Psoas muscle (tissue), 8 donors: ENCODE results near the gene MAP1LC3B. TPM values are rescaled to one million over a fixed set of nuclear protein-coding genes. Genes with fewer than 3 reads are reported as not detected.
"Not testable (repeated sequence)": the region's sequence is repeated elsewhere in the genome, so short reads cannot be mapped to it uniquely, and the experiment has no call there.

ENCODE experiments used
- ATAC-seq, 4 donors: fragments of 200-7000 bp; cut with Tn5 transposase; one replicate each; pipeline ENCODE4 v1.9.1; 2020; ENCODE audit warnings: moderate library complexity in 3 of 4, mild to moderate bottlenecking in 2 of 4
- DNase-seq, 2 donors: peaks; one replicate each; pipeline ENCODE4 v3.0.0-alpha.2; 2020
- H3K27ac ChIP-seq: fragments of 200-600 bp; one replicate; pipeline ENCODE4 v1.8.0; 2022
- H3K27me3 ChIP-seq, 3 donors: fragments of 200-600 bp in 1 of 3; one replicate each; pipeline versions ENCODE4 v1.6.1 to v1.8.0; 2013 to 2022; ENCODE audit warnings: low read length in 2 of 3, mild to moderate bottlenecking in 2 of 3, moderate library complexity in 1 of 3; ENCODE audit not compliant: insufficient read depth in 3 of 3
- H3K36me3 ChIP-seq, 2 donors: fragments of 200-600 bp in 1 of 2; one replicate each; pipeline versions ENCODE4 v1.6.1 to v1.8.0; 2013 to 2022; ENCODE audit warnings: low read depth in 1 of 2, mild to moderate bottlenecking in 1 of 2, moderate library complexity in 1 of 2; ENCODE audit not compliant: insufficient read depth in 1 of 2
- H3K4me1 ChIP-seq: fragments of 200-600 bp; one replicate; pipeline ENCODE4 v1.8.0; 2022
- H3K4me3 ChIP-seq: fragments of 200-600 bp; one replicate; pipeline ENCODE4 v1.8.0; 2022; ENCODE audit warnings: mild to moderate bottlenecking
- H3K9me3 ChIP-seq: fragments of 200-600 bp; one replicate; pipeline ENCODE4 v1.8.0; 2022
- WGBS, 3 donors: extraction: QIAGEN DNeasy Blood & Tissue Kit; methylation state at CpG; one replicate each; pipeline versions ENCODE4 v1.1.6 to v1.1.7; 2013; 5-methylcytosine and 5-hydroxymethylcytosine counted together
- intact Hi-C, 2 donors: fragments of 100-400 bp; cut with DNase I; formaldehyde crosslinking; loops; one replicate each; pipeline versions ENCODE4 v1.11.0 to v1.14.2; 2022
- polyA plus RNA-seq, 3 donors: library from polyadenylated mRNA; stranded (reverse); fragments of 200-250 nt; gene quantifications; one replicate each; pipeline ENCODE4 v1.2.3, GENCODE V29; 2013
- total RNA-seq, 4 donors: library from RNA; stranded (reverse); fragmentation: NEBNext Ultra II Directional in 2 of 4; extraction: Animal tissue kit (Norgen Biotek cat#: 25700) in 2 of 4; gene quantifications; one replicate each; pipeline versions ENCODE4 v1.2.1 to v1.2.4, GENCODE V29; 2021 to 2023
- TF ChIP-seq, protein P1 (sequence below): fragments of 200-600 bp; IDR thresholded peaks from one replicate; pipeline ENCODE4 v1.8.0; 2022; ENCODE audit warnings: antibody characterized with exemption
- donor health status: healthy with polysubstance abuse.
- donor health status: DM: no; HTN: no; CAD: no; lungs with moderate emphysema.
- donor health status: Bipolar disorder and iron deficiency.
- donor health status: healthy.
- donor health status: DM: yes; HTN: yes; CAD: no.
- donor health status: DM: no; HTN: no; CAD: no.
- donor health status: DM: no; HTN: no; CAD: no.
- donor health status: DM: yes; HTN: yes; CAD: no.

The MAP1LC3B gene
- total and polyA plus RNA-seq, 7 donors, result 114 to 189 (median 158) TPM

DNA sequence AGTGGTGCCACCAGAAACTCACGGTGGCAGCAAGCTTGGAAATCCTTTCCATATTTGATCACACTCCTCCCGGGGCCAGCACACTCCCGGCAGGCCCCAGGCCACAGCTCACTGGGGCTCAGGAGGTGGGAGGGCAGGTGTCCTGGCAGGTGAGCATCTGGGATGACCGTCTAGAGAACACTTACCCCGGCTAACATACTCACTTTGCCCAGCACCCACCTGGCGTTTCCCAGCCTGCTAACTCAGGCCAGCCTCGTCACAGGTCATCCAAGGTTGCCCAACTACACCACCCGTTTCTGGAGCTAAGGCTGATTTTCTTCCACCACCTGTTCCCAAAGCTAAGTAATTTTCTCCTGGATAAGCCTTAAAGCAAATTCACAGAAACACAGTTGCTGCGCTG lies 33.4 kb upstream of the MAP1LC3B start:
- TF ChIP-seq, protein P1, sequence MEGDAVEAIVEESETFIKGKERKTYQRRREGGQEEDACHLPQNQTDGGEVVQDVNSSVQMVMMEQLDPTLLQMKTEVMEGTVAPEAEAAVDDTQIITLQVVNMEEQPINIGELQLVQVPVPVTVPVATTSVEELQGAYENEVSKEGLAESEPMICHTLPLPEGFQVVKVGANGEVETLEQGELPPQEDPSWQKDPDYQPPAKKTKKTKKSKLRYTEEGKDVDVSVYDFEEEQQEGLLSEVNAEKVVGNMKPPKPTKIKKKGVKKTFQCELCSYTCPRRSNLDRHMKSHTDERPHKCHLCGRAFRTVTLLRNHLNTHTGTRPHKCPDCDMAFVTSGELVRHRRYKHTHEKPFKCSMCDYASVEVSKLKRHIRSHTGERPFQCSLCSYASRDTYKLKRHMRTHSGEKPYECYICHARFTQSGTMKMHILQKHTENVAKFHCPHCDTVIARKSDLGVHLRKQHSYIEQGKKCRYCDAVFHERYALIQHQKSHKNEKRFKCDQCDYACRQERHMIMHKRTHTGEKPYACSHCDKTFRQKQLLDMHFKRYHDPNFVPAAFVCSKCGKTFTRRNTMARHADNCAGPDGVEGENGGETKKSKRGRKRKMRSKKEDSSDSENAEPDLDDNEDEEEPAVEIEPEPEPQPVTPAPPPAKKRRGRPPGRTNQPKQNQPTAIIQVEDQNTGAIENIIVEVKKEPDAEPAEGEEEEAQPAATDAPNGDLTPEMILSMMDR, result no peak
- 18 to 46% (median 34%) methylated on average over 9 of the region's 9 CpGs for WGBS, 3 donors
- DNase-seq, result peak in 1 of 2 donors; percentile 62
- H3K27me3 ChIP-seq, result no peaks in the 10 kb centered on the region
- H3K4me3 ChIP-seq, result no peak overlapping the region
- intact Hi-C loops, result no loop called here
- peaks cover 53% of the 10 kb centered on the region for H3K4me1 ChIP-seq
- peak overlapping the region; percentile 77 for H3K27ac ChIP-seq
- peaks cover 3 to 46% of the 10 kb centered on the region in 2 donors for H3K36me3 ChIP-seq
- no peaks in the 10 kb centered on the region for H3K9me3 ChIP-seq
- ATAC-seq, result peak; percentile 54 to 76 (median 70)

DNA sequence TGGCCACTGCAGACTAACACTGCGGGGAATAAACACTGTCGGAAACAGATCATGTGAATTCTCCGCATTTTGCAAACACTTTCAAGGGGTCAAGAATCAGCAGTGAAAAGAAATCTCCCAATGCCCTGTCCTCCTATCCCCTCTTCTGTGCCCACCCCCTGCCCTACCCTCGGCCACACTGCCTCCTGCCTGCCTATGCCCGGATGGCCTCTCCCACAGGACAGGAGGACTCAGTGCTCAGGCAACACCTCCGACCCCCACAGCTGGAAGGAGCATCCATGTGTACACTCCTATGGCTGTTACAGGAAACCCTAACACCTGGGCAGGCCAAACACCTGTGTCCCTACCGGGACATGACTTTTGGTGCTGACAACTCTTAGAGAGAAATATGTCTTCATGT lies 33.0 kb upstream of the MAP1LC3B start:
- TF ChIP-seq, protein P1, result no peak
- DNase-seq (peak in 1 of 2 donors; percentile 17), ATAC-seq (no peak)
- Histone ChIP-seq H3K4me3 (no peak overlapping the region), H3K27ac (peak overlapping the region; percentile 77), H3K9me3 (no peaks in the 10 kb centered on the region), H3K27me3 (no peaks in the 10 kb centered on the region), H3K36me3 (peaks cover 3 to 42% of the 10 kb centered on the region in 2 donors), H3K4me1 (peaks cover 57% of the 10 kb centered on the region)
- intact Hi-C loops, result no loop called here
- WGBS, 3 donors, result 40 to 64% (median 44%) methylated on average over 7 of the region's 7 CpGs

DNA sequence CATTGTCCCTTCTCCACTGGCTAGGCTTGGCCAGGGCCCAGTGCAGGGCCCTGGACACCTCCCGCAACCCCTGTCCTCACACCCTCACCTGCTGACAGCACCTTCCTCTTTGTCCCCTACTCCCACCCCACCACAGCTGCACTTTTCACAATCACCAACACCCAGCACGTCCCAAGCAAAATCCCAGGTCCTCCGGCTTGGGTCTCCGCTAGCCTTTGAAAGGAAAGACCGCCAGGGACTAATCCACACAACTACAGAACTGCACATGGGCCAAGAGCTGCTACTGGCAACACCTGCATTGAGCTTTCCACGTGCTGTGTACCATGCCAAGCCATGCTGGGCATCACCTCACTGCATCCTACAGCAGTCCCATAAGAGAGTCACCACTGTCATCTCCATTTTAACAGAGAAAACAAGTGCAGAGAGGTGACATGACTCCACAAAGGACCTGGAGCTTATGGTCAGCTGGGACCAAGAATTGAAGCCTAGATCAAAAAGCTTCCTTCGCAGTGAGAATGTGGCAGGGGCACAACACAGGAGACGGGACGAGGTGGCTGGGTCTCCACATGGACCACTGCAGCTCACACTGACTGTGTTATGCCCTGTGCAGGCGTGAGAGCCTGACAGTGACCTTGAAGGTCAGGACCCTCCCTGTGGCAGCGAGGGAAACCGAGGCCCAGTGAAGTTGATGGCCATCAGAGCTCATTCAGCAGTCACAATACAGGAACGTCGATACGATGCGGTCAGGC lies 31.1 kb upstream of the MAP1LC3B start:
- TF ChIP-seq, protein P1, result no peak
- H3K4me1 ChIP-seq, result peaks cover 64% of the 10 kb centered on the region
- intact Hi-C loops, result no loop called here
- DNase-seq (peak in 1 of 2 donors; percentile 32), ATAC-seq (no peak)
- no peaks in the 10 kb centered on the region for H3K27me3 ChIP-seq
- 83 to 91% (median 86%) methylated on average over 16 of the region's 16 CpGs for WGBS, 3 donors
- H3K36me3 ChIP-seq, result peaks cover 3 to 42% of the 10 kb centered on the region in 2 donors
- peak overlapping the region; percentile 77 for H3K27ac ChIP-seq
- H3K9me3 ChIP-seq, result no peaks in the 10 kb centered on the region
- H3K4me3 ChIP-seq, result no peak overlapping the region

DNA sequence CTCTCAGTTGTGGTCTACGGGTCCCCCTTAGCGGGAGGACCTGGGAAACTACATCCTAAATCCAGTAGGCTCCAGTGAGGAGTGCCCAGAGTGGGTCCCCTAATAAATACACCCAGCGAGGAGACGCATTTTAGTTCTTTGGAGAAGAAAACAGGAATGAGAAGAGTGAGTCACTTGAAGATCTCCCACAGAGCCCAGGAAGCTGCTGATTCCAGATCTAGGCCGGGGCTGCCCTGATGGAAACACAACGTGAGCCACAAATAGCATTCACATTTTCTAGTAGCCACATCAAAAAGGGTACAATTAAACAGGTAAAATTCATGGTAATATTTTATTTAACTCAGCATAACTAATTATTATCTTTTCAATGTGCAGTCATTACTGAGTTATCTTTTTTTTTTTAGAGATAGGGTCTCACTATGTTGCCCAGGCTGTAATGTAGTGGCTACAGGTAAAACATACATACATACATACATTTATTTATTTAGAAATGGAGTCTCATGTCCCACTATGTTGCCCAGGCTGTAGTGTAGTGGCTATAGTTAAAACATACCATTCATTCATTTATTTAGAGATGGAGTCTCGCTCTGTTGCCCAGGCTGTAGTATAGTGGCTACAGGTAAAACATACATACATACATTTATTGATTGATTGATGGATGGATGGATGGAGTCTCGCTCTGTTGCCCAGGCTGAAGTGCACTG lies 30.1 kb upstream of the MAP1LC3B start:
- Histone ChIP-seq H3K4me1 (peaks cover 64% of the 10 kb centered on the region), H3K27ac (peak overlapping the region; percentile 77), H3K9me3 (no peaks in the 10 kb centered on the region), H3K36me3 (peaks cover 3 to 50% of the 10 kb centered on the region in 2 donors), H3K27me3 (no peaks in the 10 kb centered on the region), H3K4me3 (no peak overlapping the region)
- intact Hi-C loops, result no loop called here
- TF ChIP-seq, protein P1, result no peak
- peak in 1 of 2 donors; percentile 7 for DNase-seq
- 93 to 98% (median 93%) methylated on average over 8 of the region's 8 CpGs for WGBS, 3 donors
- ATAC-seq, result no peak

DNA sequence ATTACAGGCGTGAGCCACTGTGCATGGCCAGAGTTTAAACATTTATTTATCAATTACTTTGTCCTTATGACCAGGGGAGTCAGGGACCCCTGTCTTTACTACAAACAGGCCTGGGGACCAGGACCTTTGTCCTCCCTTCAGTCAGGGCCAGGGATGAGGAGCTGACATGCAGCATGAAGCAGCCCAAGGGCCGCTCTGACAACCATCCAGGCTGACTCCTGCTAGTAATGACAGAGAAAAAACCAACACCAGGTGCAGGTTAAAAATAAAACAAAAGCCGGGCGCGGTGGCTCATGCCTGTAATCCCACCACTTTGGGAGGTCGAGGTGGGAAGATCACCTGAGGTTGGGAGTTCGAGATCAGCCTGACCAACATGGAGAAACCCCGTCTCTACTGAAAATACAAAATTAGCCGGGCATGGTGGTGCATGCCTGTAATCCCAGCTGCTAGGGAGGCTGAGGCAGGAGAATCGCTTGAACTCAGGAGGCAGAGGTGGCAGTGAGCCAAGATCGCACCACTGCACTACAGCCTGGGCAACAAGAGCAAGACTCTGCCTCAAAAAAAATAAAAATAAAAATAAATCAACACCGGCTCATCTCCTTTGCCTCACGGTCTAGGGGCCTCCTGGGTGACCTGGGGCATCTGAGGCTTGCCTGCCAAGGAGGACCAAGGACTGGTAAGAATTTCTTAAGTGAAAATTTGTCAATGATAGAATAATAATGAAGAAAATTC lies 29.1 kb upstream of the MAP1LC3B start:
- H3K27me3 ChIP-seq, H3K9me3 ChIP-seq, intact Hi-C loops, H3K4me3 ChIP-seq: not testable (repeated sequence)
- peaks cover 3 to 45% of the 10 kb centered on the region in 2 donors for H3K36me3 ChIP-seq
- peak overlapping the region; percentile 77 for H3K27ac ChIP-seq
- 50 to 66% (median 51%) methylated on average over 13 of the region's 13 CpGs for WGBS, 3 donors
- ATAC-seq, result peak; percentile 46 to 67 (median 58)
- H3K4me1 ChIP-seq, result peaks cover 64% of the 10 kb centered on the region
- DNase-seq, result peak in 1 of 2 donors; percentile 57
